H1 (cell line): ENCODE measurements around the gene FAM13C. TPM values are rescaled to one million over a fixed set of nuclear protein-coding genes. Genes with fewer than 3 reads are reported as not detected.

Experiments
- CBX5 ChIP-seq: fragments of 300-800, 300-1000 bp; sonication (generic); IDR thresholded peaks from 2 replicates; pipeline ENCODE4 v1.7.1; 2016; ENCODE audit warnings: antibody characterized with exemption, low read length, low read depth
- CHD1 ChIP-seq: IDR thresholded peaks from 2 replicates; pipeline ENCODE4 v1.6.1; 2012; ENCODE audit warnings: low read depth, low read length, improper control_type of control experiment
- CTBP2 ChIP-seq: IDR thresholded peaks from 2 replicates; pipeline ENCODE4 v1.7.0; 2011; ENCODE audit warnings: borderline replicate concordance, mild to moderate bottlenecking, moderate library complexity, mixed read lengths, low read length; ENCODE audit not compliant: insufficient read depth, insufficient read length
- JUND ChIP-seq: IDR thresholded peaks from 2 replicates; pipeline ENCODE4 v1.6.1; 2011; ENCODE audit warnings: mild to moderate bottlenecking, improper control_type of control experiment, low read length
- SIN3A ChIP-seq, 2 experiments: IDR thresholded peaks in 1 of 2; conservative IDR thresholded peaks in 1 of 2; 2 replicates each; pipeline ENCODE4 v1.6.1; 2011 to 2012; ENCODE audit warnings: low read length in 2 of 2, improper control_type of control experiment in 1 of 2, low read depth in 1 of 2, mild to moderate bottlenecking in 1 of 2
- polyA plus RNA-seq, 7 experiments: library from polyadenylated mRNA; depleted of rRNA in 3 of 7; stranded (reverse) in 5 of 7; unstranded in 2 of 7; fragments of >200 nt in 5 of 7; fragments of 200-250 nt in 2 of 7; gene quantifications; 1 replicate in 5 of 7; 2 replicates in 1 of 7; 4 replicates in 1 of 7; pipeline versions ENCODE4 v1.2.1 to v1.2.3, GENCODE V29; 2011 to 2013; ENCODE audit warnings: missing spikeins in 2 of 7, mixed read lengths in 2 of 7
- total RNA-seq: library from RNA; stranded (reverse); fragmentation: NEBNext Ultra II Directional; extraction: Animal tissue kit (Norgen Biotek cat#: 25700); gene quantifications from 2 replicates; pipeline ENCODE4 v1.2.1, GENCODE V29; 2021

Gene FAM13C
- total and polyA plus RNA-seq, 2 of the 8 experiments (the other 6 are each of a cell fraction or from before 2014, with no cell fraction given), result 0.56 to 0.62 TPM

DNA sequence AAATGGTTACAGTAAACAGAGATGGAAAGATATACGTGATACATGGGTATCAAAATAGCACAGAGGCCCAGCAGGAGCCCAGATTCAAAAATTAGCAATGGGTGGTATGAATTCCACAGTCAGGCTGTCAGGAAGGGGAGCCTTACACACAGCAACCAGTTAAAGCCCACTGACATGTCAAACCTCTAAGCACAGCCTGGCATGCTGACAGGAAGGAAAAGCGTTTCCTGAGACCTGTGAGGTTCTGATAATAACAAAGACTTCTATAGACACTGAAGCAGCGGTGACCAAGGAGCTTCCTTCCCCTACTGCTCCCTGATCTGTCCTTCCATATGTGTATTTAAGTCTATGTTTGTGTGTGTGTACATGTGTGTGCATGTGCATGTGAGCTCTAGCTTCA is 96.0 kb downstream of the FAM13C start (continued):
- TF ChIP-seq SIN3A (conservative IDR thresholded peaks at IDR 0.05 in 1 of 2, IDR thresholded peaks at IDR 0.05 in 1 of 2; ENCODE audit: low read depth in 1 of 2, low read length in 2 of 2) (no peak), CBX5 (no peak), CHD1 (no peak), CTBP2 (no peak), JUND (no peak)
